HG03342 (cell line): Measurements from ENCODE around the gene FAM174C.

Experiments
- ATAC-seq: cut with Tn5 transposase; IDR thresholded peaks from one replicate; pipeline ENCODE4 v1.9.1; 2021; ENCODE audit warnings: mild to moderate bottlenecking, moderate library complexity; ENCODE audit not compliant: unreplicated experiment

FAM174C gene

DNA sequence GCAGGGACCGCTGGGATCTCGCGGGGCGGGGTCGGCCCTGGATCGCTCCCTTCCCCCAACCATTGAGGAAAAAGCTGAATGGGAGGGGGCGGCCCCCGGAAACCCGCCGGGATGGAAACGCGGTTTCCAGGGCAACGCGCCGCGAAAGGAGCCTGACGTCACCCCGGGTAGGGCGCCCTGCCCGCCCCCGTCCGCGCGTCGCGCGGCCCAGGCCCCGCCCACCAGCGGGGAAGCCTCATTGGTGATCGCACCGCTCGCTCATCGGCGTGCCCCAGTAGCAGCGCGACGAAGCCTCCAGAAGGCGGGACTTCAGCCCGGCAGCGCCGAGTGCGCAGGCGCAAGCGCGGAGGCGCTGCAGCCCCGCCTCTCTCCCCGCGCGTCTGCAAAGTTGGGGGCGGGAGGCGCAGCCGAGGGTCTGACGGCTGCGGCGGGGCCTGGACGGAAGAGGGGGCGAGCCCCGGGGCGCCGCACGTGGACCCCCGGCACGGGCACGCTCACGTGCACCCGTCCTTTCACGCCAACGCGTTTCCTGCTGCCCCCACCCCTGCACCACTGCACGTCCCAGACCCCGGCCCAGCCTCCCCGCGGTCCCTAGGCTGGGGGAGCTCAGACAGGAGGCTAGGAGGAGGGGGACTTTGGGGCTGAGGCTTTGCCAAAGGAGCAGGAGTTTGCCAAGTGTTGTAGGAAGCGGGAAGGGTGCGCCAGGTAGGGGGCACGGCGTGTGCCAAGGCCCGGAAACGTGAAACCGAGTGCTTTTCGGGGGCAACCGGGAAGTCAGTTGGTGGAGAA is 14.4 kb upstream of the FAM174C start:
- peak; percentile 50 for ATAC-seq

DNA sequence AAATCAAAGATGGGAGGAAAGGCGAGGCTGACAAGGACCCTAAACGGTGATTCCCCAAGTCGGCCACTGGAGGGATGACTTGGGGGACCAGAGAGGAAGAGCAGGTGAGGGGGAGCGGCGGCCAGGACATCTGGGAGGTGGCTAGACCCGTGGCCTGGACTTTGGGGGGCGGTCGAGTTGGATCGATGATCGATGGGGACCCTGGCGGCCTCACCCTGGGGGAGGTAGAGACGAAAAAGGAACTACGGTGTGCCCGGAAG is 13.9 kb upstream of the FAM174C start:
- ATAC-seq, result no peak

DNA sequence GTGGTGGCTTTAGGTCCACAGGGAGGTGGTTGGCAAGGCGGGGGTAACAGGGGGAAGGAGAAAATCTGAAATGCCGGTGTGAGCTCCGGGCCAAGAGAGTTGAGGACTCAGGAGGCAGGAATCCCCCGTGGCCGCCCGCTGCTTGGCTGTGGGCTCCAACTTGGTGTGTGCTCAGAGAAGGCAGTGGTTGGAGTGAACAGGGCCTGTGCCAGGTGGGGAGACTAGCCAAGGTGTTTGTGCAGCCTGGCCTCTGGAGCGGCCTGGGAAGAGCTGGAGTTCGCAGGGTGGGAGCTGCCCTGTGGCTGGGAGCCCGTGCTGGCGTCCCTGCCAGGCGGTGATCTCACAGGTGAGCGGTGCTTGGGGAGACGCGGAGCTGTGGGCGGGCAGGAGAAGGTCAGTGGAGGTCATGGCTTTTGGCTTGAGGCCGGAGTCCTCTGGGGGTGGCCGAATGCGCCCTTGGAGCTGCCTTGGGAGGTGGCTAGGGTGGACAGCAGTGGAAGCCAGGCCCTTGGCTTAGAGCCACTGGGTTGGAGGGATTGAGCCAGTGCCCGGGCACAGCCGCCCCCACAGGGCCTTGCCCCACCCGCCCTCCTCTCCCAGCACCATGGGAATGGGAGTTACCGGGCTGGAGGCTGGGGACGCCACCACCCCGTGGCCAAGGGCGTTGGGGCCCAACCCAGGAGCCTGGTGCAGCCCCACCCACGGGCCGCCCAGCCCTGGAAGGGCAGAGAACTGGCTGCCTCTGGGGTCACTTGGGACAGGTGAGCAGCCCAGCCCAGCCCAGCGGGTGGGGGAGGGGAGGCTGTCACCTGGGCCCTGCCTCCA is 13.3 kb upstream of the FAM174C start:
- no peak for ATAC-seq

DNA sequence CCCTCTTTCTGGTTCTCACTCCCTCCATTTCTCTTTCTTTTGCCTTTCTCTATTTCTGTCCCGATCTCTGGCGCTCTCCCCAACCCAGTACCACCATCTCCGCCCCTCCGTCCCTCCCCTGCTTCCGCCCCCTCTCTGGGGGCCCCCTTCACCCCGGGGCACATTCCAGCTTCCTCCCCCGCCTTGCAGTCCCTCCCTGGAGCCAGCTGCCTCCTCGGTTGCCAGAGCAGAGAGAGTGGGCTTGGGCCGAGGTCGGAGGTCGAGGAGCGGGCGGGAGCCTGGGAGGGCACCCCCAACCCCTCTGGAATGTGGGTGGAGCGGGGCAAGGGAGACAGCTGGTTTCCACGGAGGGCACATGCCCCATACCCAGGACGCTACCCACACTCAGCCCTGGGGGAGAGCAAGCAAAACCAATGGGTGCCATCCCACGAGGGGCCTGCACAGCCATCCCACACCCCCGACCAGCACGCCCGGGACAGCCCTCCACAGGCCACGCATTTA is 12.7 kb upstream of the FAM174C start:
- no peak for ATAC-seq

DNA sequence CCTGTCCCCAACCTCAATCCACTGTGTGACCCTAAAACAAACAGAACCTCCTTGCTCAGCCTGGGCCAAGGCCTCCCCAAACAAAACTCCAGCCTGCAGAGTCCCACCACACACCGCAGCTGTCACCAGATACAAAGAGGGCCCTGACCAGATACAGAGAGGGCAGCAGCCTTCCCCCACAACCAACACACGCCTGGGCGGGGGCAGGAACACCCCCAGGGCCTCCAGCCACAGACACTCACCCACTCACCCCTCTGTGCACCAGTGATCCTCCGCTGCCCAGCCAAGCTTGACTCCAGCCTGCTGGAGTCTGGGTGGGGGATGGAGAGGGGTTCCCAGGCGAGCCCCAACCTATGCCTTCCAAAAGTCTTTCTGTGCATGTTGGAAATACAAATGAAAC is 12.1 kb upstream of the FAM174C start:
- ATAC-seq, result no peak

DNA sequence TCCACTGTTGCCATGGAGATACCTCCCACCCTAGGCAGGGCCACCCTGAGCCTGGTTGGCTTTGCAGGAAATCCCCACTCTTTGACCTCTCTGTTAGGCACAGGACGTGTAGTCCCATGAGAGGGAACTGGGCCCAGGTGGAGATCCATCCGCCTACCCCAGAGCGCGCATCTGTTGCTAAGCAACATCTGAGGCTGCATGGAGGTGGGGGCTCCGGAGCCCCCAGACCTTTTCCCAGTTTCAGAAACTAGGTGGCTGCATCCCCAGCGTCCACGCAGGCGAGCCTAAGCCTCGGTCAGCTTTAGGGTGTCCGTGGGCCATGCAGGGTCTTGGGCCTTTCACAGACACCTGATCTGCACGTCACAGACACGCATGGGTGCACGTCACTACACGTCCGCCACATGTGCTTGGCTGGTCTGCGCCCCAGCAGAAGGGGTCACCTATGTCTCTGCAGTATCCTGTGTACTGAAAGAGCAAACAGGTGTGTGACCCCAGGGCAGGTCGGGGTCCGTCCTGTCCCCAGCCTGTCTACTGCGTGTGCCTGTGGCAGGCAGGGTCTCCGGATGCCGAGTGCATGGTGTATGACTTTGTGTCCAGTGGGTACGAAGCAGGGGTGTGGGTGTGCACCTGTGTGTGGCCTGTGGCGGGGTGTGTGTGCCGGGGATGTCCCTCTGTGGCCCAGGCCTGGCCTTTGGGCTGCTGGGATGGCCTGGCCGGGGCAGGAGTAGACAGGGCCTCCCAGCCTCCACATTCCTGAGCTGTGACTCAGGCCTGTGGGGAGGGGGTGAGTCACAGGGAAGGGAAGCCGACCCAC is 10.3 kb upstream of the FAM174C start:
- no peak for ATAC-seq

DNA sequence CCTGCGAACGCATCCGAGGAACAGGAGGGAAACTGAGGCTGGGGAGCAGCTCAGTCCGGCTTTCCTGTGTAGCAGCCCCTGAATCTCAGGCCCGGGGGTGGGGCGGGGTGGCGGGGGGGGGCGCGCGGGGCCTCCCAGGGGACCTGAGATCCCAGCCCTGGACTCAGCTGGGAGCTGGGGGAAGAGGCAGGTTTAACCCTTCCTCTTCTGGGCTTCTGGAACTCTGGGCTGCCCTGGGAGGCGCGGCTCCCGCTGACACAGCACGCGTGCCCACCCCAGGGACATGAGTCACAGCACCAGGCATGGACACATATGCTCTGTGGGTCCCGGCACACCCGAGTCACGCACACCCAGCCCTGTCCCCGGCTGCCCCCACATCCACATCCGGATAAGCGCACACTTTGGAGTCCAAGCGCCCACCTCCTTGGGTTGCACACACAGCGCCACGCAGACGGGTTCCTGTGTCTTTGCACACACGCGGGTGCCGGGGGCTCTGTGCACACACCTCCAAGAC is 9.7 kb upstream of the FAM174C start:
- no peak for ATAC-seq

DNA sequence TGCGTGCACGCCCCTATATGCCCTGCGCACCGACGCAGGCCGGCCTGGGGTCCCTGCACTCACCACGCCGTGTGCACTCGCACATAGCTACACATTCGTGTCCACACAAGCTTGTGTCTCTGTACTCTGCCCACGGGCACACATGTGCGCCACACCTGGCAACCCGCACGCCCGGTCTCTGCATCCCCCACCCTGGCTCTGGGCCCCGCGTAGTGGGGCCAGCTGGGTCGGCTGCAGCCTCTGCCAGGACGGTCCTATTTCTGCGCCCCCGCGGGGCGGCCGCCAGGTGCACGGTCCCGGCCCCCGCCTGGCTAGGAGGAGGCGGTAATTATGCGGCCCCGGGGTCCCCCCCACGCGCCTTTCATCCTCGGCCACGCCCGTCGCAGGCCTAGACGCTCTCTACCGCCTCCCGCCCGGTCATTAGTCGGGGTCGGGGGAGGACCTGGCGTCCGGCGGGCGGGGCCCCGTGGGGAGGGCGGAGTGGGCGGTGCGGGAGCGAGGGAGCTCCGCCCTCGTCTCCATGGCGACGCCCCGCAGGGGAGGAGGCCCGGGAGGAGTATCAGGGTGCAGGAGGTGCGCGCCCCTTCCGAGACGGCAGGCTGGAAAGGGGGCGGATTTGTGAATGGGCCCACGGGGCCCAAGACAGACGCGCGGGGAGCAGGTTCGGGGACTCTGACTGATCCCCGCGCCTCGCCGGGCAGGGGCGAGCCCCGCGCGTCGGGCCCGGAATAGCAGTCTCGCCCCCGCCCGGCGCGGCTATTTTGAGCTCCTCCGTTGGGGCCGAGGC is 9.0 kb upstream of the FAM174C start:
- peak; percentile 25 for ATAC-seq

DNA sequence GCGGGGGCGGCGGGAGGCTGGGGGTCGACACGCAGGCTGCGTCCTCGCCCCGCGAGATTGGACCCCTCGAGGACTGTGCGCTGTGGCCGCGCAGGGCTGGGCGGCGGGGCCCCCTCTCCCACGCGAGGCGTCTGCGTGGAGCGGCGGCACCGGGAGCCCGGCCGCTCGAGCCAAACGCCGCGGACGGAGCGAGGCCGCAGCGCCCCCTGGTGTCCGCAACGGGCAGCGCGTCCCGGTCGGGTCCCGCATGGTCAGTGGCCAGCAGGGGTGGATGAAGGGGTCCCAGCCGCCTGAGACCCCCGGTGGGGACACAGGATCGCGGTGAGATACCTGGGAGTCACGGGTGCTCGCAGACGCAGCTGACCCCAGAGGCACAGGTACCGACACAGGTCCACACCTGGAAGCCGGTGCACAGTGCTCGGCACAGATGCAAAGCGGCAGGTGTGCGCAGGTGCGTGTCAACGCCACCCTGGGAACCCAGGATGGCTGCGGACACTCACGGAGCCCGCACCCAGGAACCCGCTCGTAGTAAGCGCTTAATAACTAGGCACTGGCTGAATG is 8.3 kb upstream of the FAM174C start:
- ATAC-seq, result peak; percentile 15

DNA sequence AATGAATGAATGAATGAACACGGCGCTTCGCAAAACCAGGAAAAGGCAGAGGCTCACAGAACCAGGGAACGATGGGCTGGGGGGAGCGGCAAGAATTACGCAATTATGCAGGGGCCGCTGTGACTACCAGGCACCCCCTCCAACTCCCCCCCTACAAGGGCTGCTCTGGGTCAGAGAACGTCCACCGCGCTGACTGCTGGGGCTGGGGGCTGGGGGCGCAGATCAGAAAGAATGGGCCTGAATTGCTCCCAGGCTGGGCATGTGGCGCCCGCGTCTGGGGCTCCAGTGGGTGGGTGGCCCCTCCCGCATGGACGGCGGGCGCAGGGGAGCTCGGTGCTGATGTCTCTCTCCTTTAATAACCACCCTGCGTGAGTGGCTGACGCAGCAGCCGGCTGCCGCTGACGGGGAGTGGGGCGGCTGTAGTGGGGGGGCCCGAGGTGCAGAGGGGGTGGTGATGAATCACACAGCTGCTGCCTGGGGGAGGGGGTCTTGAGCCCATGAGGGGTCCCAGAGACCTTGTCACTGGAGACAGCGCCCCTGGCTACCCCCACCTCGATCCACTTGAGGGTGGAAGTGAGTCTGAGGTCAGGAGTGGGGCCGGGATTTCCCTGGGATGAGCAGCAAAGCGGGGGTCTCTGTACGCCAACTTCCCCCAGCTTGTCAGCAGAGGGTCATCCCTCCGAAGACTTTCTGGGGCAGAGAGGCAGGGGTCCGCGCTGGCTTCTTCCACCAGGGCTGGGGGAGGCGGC is 7.7 kb upstream of the FAM174C start:
- ATAC-seq, result no peak

DNA sequence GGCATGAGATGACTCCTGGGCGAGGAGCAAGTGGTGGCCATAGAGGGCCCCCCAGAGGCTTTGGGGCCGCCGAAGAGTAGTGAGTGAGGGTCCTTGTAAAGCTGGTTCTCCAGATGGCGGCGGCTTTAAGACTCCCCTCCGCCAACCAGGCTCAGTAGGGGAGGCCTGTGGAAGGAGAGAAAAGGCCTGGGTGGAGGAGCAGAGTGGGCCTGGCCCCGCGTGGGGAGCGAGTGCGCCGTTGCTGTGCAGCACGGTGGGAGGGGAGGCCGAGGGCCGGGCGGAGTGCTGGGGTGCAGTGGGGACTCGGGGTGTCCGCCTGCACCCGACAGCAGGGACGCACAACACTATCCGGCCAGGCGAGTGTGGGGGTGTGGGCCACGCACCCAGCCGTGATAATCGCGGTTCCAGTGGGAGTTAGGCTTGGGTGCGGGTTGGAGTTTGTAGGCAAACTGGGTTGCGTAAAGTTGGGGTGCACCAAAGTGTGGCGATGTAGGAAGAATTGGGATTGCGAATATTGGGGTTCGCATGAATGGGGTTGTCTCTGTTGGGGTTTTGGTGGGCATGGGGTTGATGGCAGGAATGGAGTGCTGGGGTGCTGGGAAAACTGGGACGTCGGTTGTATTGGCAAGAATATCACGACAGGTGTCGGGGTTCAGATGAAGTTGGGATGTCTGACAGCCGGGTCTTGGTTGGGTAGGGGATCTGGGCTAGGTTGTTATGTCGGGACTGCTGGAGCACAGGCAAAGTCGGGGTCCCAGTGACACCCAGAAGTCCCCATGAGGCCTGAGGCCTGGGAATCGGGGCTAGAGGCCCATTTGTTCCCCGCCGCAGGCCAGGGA is 6.9 kb upstream of the FAM174C start:
- ATAC-seq, result no peak

DNA sequence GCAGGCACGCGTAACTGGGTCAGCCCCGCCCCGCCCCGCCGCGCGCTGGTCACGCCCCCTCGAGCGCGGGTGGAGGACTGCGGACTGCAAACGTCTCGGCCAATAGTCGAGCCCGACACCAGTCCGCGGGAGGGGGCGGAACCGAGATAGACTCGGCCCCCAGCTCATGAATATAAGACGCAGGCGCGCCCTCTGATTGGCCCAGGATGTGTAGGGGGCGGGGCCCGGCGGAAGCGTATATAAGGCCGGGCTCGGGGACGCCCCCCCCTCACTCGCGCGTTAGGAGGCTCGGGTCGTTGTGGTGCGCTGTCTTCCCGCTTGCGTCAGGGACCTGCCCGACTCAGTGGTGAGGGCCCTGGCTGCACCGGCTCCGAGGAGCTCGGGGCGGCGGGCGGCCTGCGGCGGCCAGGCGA is 6.3 kb upstream of the FAM174C start, which contains the start of gene CIRBP:
TSS of gene CIRBP (plus strand) at position 268 of the 413 bp plus-strand sequence. CDS start 1,602 bp downstream, outside the sequence.
- ATAC-seq, result peak; percentile 54

DNA sequence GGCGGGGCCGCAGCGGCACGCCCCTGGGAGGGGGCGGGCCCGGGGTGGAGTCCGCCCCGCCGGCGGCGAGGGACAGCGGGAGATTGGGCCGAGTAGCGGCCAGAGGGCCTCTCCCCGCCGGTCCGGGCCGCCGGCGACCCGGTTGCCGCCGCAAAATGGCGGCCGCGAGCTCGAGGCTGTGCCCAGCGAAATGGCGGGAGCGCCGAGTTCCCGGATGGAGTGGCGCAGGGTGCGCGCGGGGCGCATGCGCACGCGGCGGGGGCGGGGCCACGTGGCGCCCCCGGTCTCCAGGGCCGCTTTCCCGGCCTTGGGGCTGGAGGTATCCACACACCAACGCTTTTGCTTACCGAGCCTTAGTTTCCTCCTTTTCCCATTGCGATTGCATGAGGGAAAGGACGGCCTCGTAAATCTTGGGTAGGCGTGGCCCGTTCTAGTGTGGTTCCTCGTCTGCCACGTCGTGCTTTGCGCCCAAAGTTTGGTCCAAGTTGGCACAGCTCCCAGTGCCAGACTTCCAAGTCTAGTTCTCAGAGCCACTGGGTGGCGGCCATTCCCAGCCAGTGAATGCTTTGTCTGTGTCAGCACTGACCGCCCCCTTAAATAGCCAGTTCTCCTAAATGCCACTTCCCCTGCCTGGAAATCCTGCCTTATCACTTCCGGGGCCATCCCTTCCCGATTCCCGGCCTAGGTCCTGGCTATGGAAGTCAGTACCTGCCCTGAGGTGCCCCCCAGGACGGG is 5.7 kb upstream of the FAM174C start:
- ATAC-seq, result peak; percentile 16

DNA sequence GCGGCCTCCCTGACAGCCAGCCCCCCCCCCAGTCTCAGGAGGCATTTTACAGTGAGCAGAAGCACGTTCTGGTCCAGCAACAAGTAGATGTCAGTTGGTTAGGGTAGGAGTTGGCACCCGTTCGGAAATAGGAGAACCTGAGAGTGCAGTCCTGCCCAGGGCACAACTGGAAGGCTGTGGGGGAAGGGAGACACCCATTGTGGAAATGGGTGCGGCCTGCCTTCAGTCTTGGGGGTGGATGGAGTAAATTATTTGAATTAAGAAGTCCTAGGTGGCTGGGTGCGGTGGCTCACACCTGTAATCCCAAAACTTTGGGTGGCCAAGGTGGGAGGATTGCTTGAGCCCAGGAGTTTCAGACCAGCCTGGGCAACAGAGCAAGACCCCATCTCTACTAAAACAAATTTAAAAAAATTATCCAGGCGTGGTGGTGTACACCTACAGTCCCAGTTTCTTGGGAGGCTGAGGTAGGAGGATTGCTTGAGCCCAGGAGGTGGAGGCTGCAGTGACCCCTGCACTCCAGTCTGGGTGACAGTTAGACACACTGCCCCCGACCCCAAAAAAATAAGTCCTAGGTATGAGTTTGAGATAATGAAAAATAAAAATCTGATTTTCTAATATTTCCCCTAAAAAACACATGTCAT is 5.0 kb upstream of the FAM174C start:
- no peak for ATAC-seq

DNA sequence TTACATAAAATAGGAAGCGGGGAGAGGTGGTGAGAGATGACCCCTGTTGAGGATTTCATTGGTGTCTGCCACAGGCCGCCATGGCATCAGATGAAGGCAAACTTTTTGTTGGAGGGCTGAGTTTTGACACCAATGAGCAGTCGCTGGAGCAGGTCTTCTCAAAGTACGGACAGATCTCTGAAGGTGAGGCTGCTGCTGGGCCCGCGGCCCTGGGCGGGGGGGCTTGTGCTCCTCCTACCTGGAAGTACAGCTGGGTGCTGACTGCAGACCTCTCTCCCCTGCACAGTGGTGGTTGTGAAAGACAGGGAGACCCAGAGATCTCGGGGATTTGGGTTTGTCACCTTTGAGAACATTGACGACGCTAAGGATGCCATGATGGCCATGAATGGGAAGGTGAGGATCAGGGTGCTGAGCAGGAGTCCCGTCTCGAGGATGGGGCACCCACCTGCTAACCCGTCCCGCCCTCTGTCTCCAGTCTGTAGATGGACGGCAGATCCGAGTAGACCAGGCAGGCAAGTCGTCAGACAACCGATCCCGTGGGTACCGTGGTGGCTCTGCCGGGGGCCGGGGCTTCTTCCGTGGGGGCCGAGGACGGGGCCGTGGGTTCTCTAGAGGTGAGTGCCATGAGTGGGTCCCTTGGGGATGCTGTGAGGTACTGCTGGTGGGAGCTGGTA is 4.3 kb upstream of the FAM174C start:
- no peak for ATAC-seq

DNA sequence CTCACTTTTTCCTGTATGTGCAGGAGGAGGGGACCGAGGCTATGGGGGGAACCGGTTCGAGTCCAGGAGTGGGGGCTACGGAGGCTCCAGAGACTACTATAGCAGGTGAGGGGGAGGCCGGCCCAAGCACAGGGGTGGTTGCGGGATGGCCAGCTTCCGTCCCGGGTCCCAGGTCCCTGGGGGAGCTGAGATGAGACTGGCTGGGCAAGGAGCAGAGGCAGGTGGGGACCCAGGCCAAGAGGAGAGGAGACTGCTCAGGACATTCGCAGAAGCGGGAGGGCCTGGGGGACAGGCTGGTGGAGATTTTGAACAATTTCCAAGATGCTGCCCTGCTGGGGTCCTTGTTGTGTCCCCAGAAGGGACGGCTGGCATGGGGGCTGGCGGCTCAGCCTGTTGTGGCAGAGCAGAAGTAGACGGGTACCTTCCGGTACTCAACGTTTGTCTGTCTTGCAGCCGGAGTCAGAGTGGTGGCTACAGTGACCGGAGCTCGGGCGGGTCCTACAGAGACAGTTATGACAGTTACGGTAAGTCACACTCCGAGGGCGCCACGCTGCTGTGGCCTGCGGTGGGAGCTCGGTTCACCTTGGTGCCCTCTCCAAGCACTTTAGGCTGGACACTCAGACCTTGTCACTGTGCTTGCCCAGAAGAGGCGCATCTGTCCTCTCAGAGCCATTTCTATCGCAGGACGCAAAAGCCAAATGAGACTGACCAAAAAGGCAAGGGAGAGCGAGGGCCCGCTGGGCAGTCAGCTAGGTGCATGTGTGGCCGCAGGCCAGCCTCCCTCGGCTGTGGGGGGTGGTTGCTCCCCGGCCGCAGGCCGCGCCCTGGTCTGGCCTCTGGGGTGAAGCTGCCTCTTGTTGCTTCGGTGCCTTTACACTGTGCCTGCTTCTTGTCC is 3.6 kb upstream of the FAM174C start:
- ATAC-seq, result no peak
